Erythroblast (primary cell): ENCODE measurements around the gene ZBTB8A.
A peak's percentile ranks its signal among the peaks of the same experiment; 100 is the strongest.

ENCODE experiments used
- DNase-seq, 2 experiments: peaks; one replicate each; lab custom pipeline; 2025; lab: John Stamatoyannopoulos, UW
- GATA1 ChIP-seq: IDR thresholded peaks from 2 replicates; pipeline ENCODE4 v1.6.1; 2011; ENCODE audit warnings: low read depth, mild to moderate bottlenecking, control low read depth, low read length, moderate library complexity
- POLR2A ChIP-seq: IDR thresholded peaks from 2 replicates; pipeline ENCODE4 v1.6.1; 2011; ENCODE audit warnings: mild to moderate bottlenecking, low read length

Gene ZBTB8A

DNA sequence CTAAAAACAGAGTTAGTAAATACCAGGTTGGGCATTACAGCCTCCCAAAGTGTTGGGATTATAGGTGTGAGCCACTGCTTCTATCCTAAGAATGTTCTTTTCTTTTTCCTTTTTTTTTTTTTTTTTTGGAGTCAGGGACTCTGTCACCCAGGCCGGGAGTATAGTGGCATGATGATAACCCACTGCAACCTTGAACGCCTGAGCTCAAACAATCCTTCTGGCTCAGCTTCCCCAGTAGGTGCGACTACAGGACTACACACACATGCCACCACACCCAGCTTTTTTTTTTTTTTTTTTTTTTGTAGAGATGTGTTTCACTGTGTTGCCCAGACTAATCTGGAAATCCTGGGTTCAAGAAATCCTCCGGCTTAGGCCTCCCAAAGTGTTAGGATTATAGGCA lies 105.2 kb downstream of the ZBTB8A start:
- no peak for DNase-seq
- TF ChIP-seq GATA1 (no peak), POLR2A (no peak)

DNA sequence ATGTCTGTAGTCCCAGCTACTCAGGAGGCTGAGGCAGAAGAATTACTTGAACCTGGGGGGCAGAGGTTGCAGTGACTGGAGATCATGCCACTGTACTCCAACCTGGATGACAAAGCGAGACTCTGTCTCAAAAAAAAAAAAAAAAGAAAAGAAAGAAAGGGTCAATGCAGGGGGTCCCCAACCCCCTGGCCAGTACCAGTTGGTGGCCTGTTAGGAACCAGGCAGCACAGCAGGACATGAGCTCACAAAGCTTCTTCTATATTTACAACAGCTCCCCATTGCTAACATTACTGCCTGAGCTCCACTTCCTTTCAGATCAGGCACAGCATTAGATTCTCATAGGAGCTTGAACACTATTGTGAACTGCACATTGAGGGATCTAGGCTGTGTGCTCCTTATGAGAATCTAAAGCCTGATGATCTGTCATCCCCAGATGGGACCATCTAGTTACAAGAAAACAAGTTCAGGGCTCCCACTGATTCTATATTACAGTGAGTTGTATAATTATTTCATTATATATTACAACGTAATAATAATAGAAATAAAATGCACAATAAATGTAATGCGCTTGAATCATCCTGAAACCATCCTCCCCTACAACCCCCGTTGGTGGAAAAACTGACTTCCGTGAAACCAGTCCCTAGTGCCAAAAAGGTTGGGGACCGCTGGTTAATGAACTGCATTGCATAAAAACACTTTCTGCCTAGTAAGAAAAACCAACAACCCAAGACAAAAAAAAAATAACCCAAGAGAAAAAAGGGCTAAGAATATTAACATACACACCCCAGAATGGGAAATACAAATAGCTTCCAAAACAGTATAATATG lies 108.3 kb downstream of the ZBTB8A start:
- TF ChIP-seq POLR2A = no peak
- no peak for TF ChIP-seq GATA1
- DNase-seq = no peak

DNA sequence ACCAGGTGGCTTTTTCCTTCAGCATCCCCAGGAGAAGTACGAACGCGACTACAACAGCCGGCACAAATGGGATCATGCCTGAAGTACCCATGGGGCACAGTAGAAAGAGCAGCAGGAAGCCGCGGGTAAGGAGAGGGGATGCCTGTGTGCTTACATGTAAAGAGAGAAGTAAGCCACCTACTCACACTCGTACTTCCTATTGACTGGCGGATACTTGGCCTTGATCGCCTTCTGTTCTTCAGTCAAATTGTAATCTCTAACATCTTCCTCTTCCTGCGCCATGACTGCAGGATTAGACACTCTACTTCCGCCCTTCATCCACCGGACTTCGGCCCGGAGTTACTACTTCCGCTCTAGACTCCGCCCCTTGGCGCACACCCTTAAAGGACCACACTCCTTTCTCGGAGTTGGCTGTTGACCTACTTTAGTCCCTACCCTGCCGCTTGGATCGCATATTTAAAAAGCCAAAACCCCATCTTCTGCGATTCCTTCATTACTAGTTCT lies 111.1 kb downstream of the ZBTB8A start, which contains the start of gene ZBTB8OS:
Gene ZBTB8OS (minus strand): TSS at position 303 of the 504 bp plus-strand sequence. CDS start 21 bp downstream, at position 282.
- DNase-seq = peak; percentile 94 to 96
- peak; percentile 85 for TF ChIP-seq POLR2A
- peak; percentile 20 for TF ChIP-seq GATA1

DNA sequence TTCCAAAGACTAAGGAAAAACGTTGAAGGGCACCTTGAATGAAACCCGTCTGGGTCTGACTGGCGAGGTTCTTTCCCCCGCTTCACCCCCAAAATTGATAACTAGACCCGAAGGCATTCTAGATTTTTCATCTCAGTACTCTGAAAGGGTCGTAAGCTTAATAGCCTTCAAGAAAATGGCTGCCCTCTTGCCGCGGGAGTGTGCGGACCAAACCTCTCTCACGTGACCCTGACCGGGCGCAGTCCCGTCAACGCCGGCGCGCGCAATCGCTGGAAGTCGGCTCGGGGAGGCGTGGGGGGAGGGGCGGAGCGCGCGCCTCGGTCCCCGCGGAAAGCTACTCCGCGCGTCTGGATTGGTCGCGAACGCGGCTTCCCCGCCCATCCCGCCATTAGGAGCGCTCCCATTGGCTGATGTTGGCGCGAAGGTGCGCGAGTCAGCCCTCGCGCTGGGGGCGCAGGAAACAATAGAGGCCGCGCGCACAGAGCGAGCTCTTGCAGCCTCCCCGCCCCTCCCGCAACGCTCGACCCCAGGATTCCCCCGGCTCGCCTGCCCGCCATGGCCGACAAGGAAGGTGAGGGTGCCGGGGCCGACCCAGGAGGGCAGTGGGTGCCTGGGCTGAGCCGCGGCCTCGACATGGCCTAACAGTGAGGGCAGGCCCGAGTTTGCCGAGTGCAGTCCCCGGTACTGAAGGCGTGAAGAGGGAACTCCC lies 111.7 kb downstream of the ZBTB8A start, which contains the start of gene RBBP4:
Gene RBBP4 (plus strand): TSS at position 457 of the 709 bp plus-strand sequence. CDS start 99 bp downstream, at position 556.
- peak; percentile 99 for DNase-seq

DNA sequence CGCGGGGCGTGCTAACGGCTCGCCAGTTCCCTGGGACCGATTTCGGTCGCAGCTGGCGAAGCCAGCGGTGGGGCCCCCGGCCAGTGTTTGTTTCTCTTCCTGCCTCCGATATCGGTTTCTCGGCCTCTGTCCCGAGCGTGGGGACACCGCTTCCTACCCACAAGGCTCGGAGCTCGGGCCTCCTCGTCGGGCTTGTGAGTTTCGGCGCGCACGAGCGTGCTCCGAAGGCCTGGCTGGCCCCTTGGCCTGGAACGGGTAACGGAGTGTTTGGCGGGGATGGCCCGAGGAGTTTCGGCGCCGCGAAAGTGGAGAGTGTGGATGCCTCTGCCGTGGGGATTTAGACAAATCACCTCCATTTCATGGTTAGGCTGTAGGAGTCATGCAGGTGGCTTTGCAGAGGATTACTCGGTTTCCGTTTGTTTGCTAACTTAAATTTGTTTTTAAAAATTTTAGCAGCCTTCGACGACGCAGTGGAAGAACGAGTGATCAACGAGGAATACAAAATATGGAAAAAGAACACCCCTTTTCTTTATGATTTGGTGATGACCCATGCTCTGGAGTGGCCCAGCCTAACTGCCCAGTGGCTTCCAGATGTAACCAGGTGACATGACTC lies 112.3 kb downstream of the ZBTB8A start:
- no peak for DNase-seq
- no peak for TF ChIP-seq GATA1
- no peak for TF ChIP-seq POLR2A

More for the DNA sequence above, 111.7 kb downstream of the ZBTB8A start, which contains the start of gene RBBP4:
- peak; percentile 59 for TF ChIP-seq POLR2A
- TF ChIP-seq GATA1 = no peak

DNA sequence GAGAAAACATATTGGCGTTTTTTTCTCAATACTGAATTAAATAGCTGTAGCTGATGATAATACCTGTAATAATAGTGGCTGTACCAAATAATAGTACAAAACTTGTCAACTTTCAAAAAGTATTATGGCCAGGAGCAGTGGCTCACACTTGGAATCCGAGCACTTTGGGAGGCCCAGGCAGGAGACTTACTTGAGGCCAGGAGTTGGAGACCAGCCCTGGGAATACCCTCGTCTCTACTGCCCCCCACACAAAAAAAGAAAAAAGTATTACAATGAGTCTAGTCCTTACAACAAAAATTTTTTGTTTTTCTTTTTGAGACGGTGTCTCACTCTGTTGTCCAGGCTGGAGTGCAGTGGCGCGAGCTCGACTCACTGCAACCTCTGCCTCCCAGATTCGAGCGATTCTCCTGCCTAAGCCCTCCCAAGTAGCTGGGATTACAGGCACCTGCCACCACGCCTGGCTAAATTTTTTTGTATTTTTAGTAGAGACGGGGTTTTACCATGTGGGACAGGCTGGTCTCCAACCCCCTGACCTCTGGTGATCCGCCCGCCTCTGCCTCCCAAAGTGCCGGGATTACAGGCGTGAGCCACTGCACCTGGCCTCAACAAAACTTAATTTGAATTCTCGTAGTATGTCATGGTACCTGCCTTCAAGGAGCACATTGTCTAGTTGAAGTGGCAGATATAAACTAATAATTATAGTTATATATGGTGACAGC lies 113.2 kb downstream of the ZBTB8A start:
- TF ChIP-seq POLR2A (no peak), GATA1 (no peak)
- peak; percentile 20 to 46 for DNase-seq
